GM21786 (cell line): ENCODE results near the gene LMO7.
"Not testable (repeated sequence)": the region's sequence is repeated elsewhere in the genome, so short reads cannot be mapped to it uniquely, and the experiment has no call there.

Source experiments
- ATAC-seq: cut with Tn5 transposase; IDR thresholded peaks from one replicate; pipeline ENCODE4 v1.9.1; 2021; ENCODE audit not compliant: unreplicated experiment

The LMO7 gene

DNA sequence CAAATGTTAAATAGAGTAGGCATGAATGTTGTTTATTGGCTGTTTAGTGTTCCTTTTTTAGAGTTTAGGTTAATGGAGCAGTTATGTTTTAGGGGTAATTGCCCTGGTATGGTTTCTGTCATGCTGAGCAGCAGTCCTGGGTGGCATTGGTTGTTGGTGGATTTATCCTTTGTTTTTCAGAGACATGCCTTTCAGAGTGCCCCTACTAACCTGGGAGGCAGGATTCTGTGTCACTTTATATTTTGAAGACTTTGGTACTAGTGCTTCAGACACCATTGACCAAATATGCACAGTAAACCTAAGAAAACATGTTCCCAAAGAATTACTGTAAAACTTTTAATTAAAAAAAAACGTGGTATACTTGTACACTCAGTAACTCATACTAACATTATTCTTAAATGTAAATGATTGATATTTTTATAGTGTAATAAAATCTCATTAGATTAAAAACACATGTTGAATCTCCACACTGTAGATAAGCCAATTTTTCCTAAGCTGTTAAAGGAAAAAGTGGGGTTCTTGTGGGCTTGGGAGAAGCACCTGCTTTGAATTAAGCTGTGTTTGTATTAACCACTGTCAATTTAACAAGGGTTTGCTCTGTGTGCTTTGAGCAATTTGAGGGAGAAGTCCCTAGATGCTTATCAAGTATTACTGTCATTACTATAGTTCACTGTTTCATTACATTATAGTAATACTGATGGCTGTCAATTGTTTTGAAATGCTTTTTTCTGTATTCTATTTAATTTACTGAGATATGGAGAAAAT lies 133.2 kb downstream of the LMO7 start:
- ATAC-seq, result no peak

- ATAC-seq, result no peak
These were observed 134.0 kb downstream of the LMO7 start for GRCh38 chr13:75770164-75770563.

DNA sequence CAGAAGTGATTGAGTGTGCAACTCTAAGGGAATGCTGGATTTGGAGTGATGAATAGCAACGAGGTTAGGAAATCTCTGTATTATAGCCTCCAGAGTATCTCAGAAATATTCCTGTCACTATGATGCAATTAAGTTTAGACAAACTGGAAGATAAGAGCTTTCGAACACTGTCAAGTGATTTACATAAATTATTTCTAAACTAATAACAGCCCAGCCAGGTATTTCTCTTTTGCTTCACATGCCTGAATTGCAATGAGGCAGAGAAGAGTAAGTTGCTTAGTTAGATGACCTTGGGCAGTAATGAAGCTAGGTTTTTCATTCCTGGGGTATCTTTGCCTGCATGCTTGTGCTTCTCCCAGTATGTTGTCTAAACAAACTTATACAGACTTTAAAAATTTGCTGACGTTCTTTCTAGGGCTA lies 134.5 kb downstream of the LMO7 start:
- no peak for ATAC-seq

GRCh38 chr13:75771226-75771625 lies 135.1 kb downstream of the LMO7 start:
- ATAC-seq, result no peak

DNA sequence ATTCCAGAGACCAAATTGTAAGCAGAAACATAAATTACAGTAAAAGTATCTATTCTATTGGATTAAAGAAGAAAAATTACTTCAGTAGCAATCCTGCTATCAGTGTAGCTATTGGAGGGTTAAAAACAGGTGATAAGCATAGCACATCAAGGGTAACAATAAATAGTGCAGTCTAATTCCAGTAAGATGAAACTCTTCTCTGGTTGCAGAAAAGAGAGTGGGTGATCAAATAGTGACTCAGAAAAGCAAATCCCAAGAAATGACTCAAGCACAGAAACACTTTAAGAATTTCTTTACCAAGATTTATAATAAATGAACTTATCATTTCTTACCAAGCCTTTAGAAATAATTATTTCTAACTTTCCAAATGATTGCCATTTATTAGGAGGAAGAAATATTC lies 135.7 kb downstream of the LMO7 start:
- ATAC-seq, result no peak

GRCh38 chr13:75774176-75774575 lies 138.0 kb downstream of the LMO7 start:
- no peak for ATAC-seq

DNA sequence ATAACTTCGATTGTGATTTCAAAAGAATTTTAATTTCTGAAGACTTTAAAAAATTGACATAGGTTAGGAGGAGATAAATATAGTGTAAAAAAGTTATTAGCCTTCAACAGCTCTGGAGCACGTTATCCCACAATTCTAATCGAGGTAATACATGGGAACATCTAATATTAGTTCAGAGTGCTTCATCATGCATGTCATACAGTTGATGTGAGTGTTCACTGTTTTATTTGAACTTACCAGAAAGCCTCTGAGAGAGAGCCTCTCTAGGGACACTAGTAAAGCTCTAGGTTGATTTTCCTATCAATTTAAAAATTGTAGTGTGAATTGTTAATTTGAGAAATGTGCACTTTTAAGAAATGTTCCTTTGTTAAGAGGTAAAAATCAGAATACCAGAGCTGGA lies 140.4 kb downstream of the LMO7 start:
- no peak for ATAC-seq

DNA sequence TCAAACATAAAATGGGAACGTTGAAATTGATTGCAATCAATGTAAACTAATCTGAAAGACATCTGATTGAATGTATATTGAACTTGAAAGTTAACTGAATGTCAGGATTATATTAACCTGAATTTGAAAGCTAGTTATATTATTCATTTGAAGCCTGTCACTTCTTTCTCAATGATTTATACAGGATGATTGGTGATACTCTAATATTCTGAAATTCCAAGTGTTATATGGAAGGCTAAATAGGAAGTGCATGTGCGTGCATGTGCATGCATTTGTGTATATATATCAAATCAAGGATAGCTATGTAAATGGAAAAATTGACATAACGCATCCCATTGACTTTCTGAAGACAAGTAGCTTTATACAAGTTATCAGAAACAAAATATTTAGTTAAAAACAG lies 143.3 kb downstream of the LMO7 start:
- no peak for ATAC-seq

DNA sequence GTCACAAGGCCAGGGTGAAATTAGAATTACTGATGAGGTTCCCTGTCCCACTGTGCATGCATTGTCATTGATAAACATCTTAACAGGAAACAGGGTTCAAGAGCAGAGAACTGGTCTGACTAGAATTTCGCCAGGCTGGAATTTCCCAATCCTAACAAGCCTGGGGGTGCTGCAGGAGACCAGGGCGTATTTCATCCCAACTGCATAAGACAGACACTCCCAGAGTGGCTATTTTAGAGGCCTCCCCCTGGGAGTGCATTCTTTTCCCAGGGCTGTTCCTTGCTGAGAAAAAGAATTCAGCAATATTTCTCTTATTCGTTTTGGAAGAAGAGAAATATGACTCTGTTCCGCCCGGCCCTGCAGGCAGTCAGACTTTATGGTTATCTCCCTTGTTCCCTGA lies 144.0 kb downstream of the LMO7 start:
- not testable (repeated sequence) for ATAC-seq

- no peak for ATAC-seq
These were observed 146.9 kb downstream of the LMO7 start for GRCh38 chr13:75782985-75783384.

- ATAC-seq, result no peak
These were observed 147.9 kb downstream of the LMO7 start for GRCh38 chr13:75784003-75784402.

- no peak for ATAC-seq
These were observed 149.0 kb downstream of the LMO7 start for GRCh38 chr13:75785130-75785529.

DNA sequence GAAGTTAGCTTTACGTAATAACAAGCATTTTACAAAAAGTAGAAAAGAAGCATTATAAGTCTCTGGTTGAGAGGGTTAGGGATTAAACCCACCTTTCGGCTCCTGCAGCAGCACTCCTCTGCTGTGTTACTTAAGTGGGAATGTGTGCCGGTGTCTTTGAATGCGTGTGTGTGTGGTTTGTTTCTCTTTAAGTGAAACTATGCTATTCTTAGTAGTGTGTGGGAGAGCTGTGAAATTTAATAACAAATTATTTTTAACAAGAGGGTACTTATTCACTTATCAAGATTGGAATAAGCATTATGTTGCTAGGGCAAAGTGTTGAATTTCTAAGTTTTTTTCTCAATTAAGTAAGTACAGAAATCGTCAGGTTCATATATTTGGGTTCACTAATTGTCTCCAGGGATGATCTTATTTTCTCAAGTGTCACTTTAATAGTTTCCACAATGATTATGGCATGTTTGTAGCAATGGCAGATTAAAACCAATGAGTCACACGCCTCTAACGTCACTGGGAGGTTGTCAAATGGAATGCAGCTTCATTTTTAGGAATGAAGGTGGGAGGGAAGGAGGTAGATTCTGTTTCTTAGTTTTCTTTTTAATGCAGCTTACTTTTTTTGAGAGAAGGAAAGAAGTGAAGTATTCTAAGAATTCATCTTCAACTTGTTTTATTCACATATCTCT lies 151.3 kb downstream of the LMO7 start:
- ATAC-seq, result no peak

DNA sequence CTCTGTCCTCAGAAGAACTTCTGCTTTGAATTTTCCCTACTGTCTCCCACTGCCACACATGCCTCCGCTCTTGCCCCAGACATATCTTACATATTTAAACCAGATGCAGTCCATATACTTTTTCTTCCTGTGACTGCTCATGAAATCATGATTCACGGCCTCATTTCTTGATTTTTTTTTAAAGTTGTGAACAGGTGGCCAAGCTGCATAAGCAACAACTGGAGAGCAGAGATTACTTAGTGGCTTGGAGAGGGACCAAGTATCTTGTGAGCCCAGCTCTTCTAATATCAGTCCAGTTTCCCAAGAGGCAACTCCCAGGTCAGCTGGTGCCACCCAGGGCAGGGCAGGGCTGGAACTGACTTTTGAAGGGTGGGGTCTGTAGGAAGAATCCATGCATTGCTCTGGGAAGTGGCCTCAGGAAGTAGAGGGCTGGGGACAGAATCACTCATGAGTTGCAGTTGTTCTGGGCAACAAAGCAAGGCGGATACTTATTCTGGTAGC lies 152.4 kb downstream of the LMO7 start:
- ATAC-seq, result no peak

GRCh38 chr13:75789451-75790197 lies 153.5 kb downstream of the LMO7 start:
- ATAC-seq, result no peak

DNA sequence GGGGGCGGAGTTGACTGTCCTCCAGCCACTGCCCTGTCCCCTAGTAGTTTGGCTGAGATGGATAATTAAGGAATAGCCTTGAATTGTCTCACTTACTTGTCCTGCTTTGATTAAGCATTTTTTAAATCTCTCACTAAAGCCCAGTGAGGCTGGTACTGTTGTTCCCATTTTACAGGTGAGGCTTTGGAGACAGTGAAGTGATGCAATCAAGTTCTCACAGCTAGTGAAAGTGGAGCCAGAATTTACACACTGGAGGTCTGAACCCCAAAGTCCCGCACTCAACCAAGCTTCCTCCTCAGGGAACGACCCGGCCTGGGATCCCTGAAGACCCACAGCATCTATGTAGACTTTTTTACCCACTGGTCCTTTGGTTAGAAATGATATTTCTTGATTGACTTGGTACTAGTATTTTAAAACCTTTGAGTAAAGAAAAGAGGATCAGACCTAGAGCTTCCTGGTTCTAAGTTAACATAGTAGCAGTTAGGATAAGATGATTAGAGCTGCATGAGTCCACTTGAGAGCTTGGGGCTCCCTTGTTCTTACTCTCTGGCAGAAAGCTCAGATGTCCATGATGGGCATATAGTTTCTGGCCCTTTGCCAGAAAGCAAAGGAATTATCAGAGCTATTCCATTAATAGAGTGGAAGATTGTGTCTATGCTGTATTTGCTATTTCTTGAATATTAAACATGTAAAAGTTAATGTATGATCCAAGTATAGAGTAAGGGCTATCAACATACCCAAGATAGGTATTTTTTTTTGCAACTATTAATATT lies 154.3 kb downstream of the LMO7 start:
- ATAC-seq, result no peak

DNA sequence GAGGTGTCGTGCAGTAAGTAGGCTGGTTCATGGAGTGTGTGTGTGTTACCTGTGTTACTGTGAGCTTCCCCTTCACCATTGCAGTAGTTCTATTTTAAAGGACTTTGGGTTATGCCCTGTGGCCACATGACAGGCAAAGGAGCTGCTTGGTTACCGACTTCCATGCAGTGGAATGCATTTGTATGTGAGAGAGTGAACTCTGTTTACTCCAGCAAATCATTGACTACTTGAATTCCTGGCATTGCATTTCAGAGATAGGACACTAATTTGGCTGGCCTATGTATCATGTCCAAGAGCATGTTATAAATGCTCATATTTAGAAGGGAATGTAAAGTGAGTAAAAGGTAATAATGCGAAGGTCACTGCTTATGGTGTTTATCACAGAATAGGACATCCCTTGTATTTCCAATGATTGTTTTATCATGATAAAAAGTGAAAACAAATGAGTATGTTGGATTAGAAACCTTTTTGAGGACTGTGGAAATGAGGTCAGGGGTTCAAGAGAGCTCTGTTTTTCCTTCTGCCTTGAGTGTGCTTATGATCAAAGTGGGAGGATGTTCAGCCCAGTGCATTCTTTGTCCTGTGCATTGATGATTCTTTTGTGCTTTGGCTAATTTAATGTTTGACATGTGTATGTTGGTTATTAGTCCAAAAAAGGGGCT lies 156.5 kb downstream of the LMO7 start:
- no peak for ATAC-seq

- not testable (repeated sequence) for ATAC-seq
These were observed 157.0 kb downstream of the LMO7 start for GRCh38 chr13:75793188-75793567.

DNA sequence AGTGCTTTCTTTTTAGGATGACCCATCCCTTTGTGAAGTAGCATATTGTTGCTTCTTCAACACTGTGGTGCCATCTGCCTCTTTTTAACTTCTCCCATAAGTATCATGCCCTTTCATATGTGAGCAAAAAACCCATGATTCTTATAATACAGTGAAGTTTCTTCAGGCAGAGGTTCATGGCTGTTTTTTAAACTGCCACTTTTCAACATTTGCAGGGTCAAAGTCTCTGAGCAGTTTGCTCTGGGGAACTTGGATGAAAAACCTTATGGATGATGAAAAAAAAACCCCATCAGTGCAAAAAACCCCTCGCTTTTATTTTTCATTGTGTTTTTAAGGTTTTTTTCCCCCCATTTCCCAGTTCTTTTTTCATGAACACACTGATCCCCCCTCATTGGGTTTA lies 158.5 kb downstream of the LMO7 start:
- ATAC-seq, result no peak

- ATAC-seq, result no peak
These were observed 159.1 kb downstream of the LMO7 start for GRCh38 chr13:75795274-75795673.

GRCh38 chr13:75796825-75797224 lies 160.7 kb downstream of the LMO7 start:
- ATAC-seq, result no peak
